B cell (primary cell): Measurements from ENCODE around the gene AREG. TPM values are rescaled to one million over a fixed set of nuclear protein-coding genes. Genes with fewer than 3 reads are reported as not detected.

Experiments used
- ATAC-seq: fragments of 200-7000 bp; cut with Tn5 transposase; one replicate; pipeline ENCODE4 v1.10.0; 2021; ENCODE audit warnings: low read depth, mild to moderate bottlenecking, moderate number of reproducible peaks, moderate library complexity
- CTCF ChIA-PET: fragments of 350-600 bp; sonication (Branson Sonifier 250); formaldehyde crosslinking; loops from one replicate; lab custom pipeline; 2021; ENCODE audit warnings: antibody characterized with exemption, inconsistent platforms; lab: Charles Lee
- POLR2A ChIA-PET: fragments of 350-600 bp; sonication (Branson Sonifier 250); formaldehyde crosslinking; loops from one replicate; lab custom pipeline; 2021; ENCODE audit warnings: antibody characterized with exemption; lab: Charles Lee
- DNase-seq: peaks from one replicate; pipeline ENCODE4 v3.0.0; 2013
- H2AFZ ChIP-seq: 2 replicates; pipeline ENCODE4 v1.6.1; 2012; ENCODE audit warnings: mild to moderate bottlenecking, low read depth, low read length; ENCODE audit not compliant: insufficient read depth, poor library complexity, severe bottlenecking
- H3K27ac ChIP-seq, 2 donors: 1 replicate in 1 of 2; 2 replicates in 1 of 2; pipeline ENCODE4 v1.5.1; 2012 to 2013; ENCODE audit warnings: low read length in 2 of 2, mild to moderate bottlenecking in 2 of 2, moderate library complexity in 1 of 2
- H3K27me3 ChIP-seq, 4 experiments: fragments of 200-600 bp in 1 of 4; sonication (generic) in 1 of 4; replicated peaks in 1 of 4; 1 replicate in 2 of 4; 2 replicates in 2 of 4; pipeline versions ENCODE4 v1.6.1 to v1.7.0; 2013 to 2016; ENCODE audit warnings: low read length in 3 of 4, mild to moderate bottlenecking in 2 of 4, mixed read lengths in 1 of 4, moderate library complexity in 1 of 4; ENCODE audit not compliant: insufficient read depth in 4 of 4, control insufficient read depth in 3 of 4; ENCODE audit errors: control extremely low read depth in 1 of 4
- H3K36me3 ChIP-seq, 2 experiments: replicated peaks in 1 of 2; 1 replicate in 1 of 2; 2 replicates in 1 of 2; pipeline versions ENCODE4 v1.6.1 to v1.7.1; 2013; ENCODE audit warnings: low read length in 1 of 2; ENCODE audit not compliant: insufficient read depth in 2 of 2, control insufficient read depth in 1 of 2; ENCODE audit errors: control extremely low read depth in 1 of 2, extremely low read depth in 1 of 2
- H3K4me1 ChIP-seq, 2 donors: fragments of 200-600 bp in 1 of 2; sonication (generic) in 1 of 2; 1 replicate in 1 of 2; 2 replicates in 1 of 2; pipeline versions ENCODE4 v1.5.1 to v1.6.1; 2013 to 2017; ENCODE audit warnings: low read length in 2 of 2; ENCODE audit not compliant: control insufficient read depth in 2 of 2, insufficient read depth in 2 of 2
- H3K4me2 ChIP-seq: replicated peaks from 2 replicates; pipeline ENCODE3; 2012; ENCODE audit warnings: mild to moderate bottlenecking, low read depth, low read length; ENCODE audit not compliant: poor library complexity, severe bottlenecking
- H3K4me3 ChIP-seq, 5 experiments: fragments of 200-600 bp in 1 of 5; sonication (generic) in 1 of 5; 1 replicate in 3 of 5; 2 replicates in 2 of 5; pipeline versions ENCODE4 v1.5.1 to v1.7.0; 2011 to 2016; ENCODE audit warnings: low read length in 4 of 5, mild to moderate bottlenecking in 4 of 5, low read depth in 2 of 5, control low read depth in 1 of 5, moderate library complexity in 1 of 5; ENCODE audit not compliant: insufficient read depth in 1 of 5; ENCODE audit errors: control extremely low read depth in 1 of 5, extremely low read depth in 1 of 5
- H3K79me2 ChIP-seq: fragments of 200-600 bp; sonication (generic); one replicate; pipeline ENCODE4 v1.6.0; 2016; ENCODE audit warnings: low read length; ENCODE audit not compliant: control insufficient read depth, insufficient read depth
- H3K9ac ChIP-seq: fragments of 200-600 bp; sonication (generic); 2 replicates; pipeline ENCODE4 v1.6.1; 2017; ENCODE audit warnings: mild to moderate bottlenecking, low read length, moderate library complexity
- H3K9me3 ChIP-seq, 3 donors: one replicate each; pipeline versions ENCODE4 v1.6.1 to v1.7.1; 2013; ENCODE audit warnings: low read length in 2 of 3; ENCODE audit not compliant: control insufficient read depth in 2 of 3, insufficient read depth in 1 of 3; ENCODE audit errors: control extremely low read depth in 1 of 3
- H4K20me1 ChIP-seq: 2 replicates; pipeline ENCODE4 v1.6.0; 2012; ENCODE audit warnings: mild to moderate bottlenecking, low read length; ENCODE audit not compliant: insufficient read depth, control insufficient read depth, poor library complexity, severe bottlenecking
- H3K27ac Mint-ChIP-seq: one replicate; pipeline ENCODE4 v1.8.0; 2021; ENCODE audit warnings: mixed read lengths
- H3K27me3 Mint-ChIP-seq: one replicate; pipeline ENCODE4 v1.8.0; 2021; ENCODE audit warnings: mixed read lengths
- H3K4me1 Mint-ChIP-seq: one replicate; pipeline ENCODE4 v1.8.0; 2021; ENCODE audit warnings: mixed read lengths
- H3K4me3 Mint-ChIP-seq: one replicate; pipeline ENCODE4 v1.8.0; 2021; ENCODE audit warnings: mixed read lengths
- H3K9me3 Mint-ChIP-seq: one replicate; pipeline ENCODE4 v1.8.0; 2022; ENCODE audit warnings: mixed read lengths; ENCODE audit not compliant: insufficient read depth
- CTCF ChIP-seq: fragments of 200-600 bp; IDR thresholded peaks from one replicate; pipeline ENCODE4 v1.8.0; 2022; ENCODE audit warnings: antibody characterized with exemption, mild to moderate bottlenecking
- EZH2 ChIP-seq: IDR thresholded peaks from 2 replicates; pipeline ENCODE4 v1.6.1; 2012; ENCODE audit warnings: borderline replicate concordance, low read depth, mild to moderate bottlenecking, moderate library complexity, low read length; ENCODE audit not compliant: insufficient read depth, poor library complexity, severe bottlenecking
- WGBS: methylation state at CpG from one replicate; pipeline ENCODE4 v1.1.5; 2013; ENCODE audit warnings: missing lambda C conversion rate; ENCODE audit not compliant: insufficient coverage; 5-methylcytosine and 5-hydroxymethylcytosine counted together
- intact Hi-C: fragments of 100-400 bp; cut with micrococcal nuclease; formaldehyde crosslinking; loops from one replicate; pipeline ENCODE4 v1.10.0; 2022
- polyA plus RNA-seq: library from polyadenylated mRNA; depleted of rRNA; stranded (reverse); fragments of >200 nt; gene quantifications from 2 replicates; pipeline ENCODE4 v1.2.3, GENCODE V29; 2012
- total RNA-seq, 2 donors: library from RNA; stranded (reverse); fragments of 120-200 nt in 1 of 2; gene quantifications; 1 replicate in 1 of 2; 2 replicates in 1 of 2; pipeline versions ENCODE4 v1.2.3 to v1.2.4, GENCODE V29; 2013 to 2022

AREG gene
- total and polyA plus RNA-seq, 2 donors (not counting 1 experiment from before 2014, with no cell fraction given): 4.6 to 47.1 TPM

GRCh38 chr4:74415602-74416300 is 29.2 kb upstream of the AREG start:
- Histone ChIP-seq H4K20me1 (no peaks in the 10 kb centered on the region), H3K9me3 (no peaks in the 10 kb centered on the region), H3K27me3 (peaks cover 0 to 3% (median 0%) of the 10 kb centered on the region in 4 experiments), H3K27ac (no peak overlapping the region), H3K9ac (no peak overlapping the region), H3K4me2 (no peak overlapping the region), H3K4me1 (no peaks in the 10 kb centered on the region), H3K4me3 (no peak overlapping the region), H3K79me2 (no peaks in the 10 kb centered on the region), H2AFZ (no peak overlapping the region), H3K36me3 (no peaks in the 10 kb centered on the region)
- intact Hi-C loops: no loop called here
- WGBS: no CpG with 5 or more reads among the region's 3 CpGs
- ChIA-PET POLR2A (no interaction called here), CTCF (no interaction called here)
- DNase-seq (no peak), ATAC-seq (no peak)
- Mint-ChIP-seq H3K4me3 (no peak overlapping the region), H3K9me3 (no peaks in the 10 kb centered on the region), H3K4me1 (no peaks in the 10 kb centered on the region), H3K27ac (no peak overlapping the region), H3K27me3 (peaks cover 19% of the 10 kb centered on the region)
- TF ChIP-seq EZH2 (no peak), CTCF (no peak)

- no peak overlapping the region for H3K4me2 ChIP-seq
- peaks cover 0 to 3% (median 0%) of the 10 kb centered on the region in 4 experiments for H3K27me3 ChIP-seq
- WGBS: 92% methylated on average over 4 of the region's 6 CpGs
- peaks cover 29% of the 10 kb centered on the region for H3K27me3 Mint-ChIP-seq
- H3K27ac ChIP-seq: no peak overlapping the region
- H4K20me1 ChIP-seq: no peaks in the 10 kb centered on the region
- H3K4me3 Mint-ChIP-seq: no peak overlapping the region
- no peaks in the 10 kb centered on the region for H3K4me1 ChIP-seq
- no peaks in the 10 kb centered on the region for H3K36me3 ChIP-seq
- no peak overlapping the region for H3K4me3 ChIP-seq
- TF ChIP-seq EZH2 (no peak), CTCF (no peak)
- DNase-seq: no peak
- no peak overlapping the region for H3K9ac ChIP-seq
- H3K4me1 Mint-ChIP-seq: no peaks in the 10 kb centered on the region
- H2AFZ ChIP-seq: no peak overlapping the region
- H3K9me3 Mint-ChIP-seq: no peaks in the 10 kb centered on the region
- H3K79me2 ChIP-seq: no peaks in the 10 kb centered on the region
- ATAC-seq: no peak
- H3K9me3 ChIP-seq: no peaks in the 10 kb centered on the region
- H3K27ac Mint-ChIP-seq: no peak overlapping the region
- POLR2A ChIA-PET: no interaction called here
- CTCF ChIA-PET: interaction anchor here (1.1 kb wide), 1 partner anchor 41 kb away, joined by 3 read pairs; no protein-coding TSS in a partner anchor
- intact Hi-C loops: no loop called here
These were observed 26.8 kb upstream of the AREG start for GRCh38 chr4:74418063-74418670.
